Stimulated activated CD4-positive, alpha-beta T cell treated with anti-CD3 and anti-CD28 coated beads, Interleukin-1b, Interleukin-23, amount 100 ng/mL, for 4 hours (primary cell): Measurements from ENCODE around the gene MRPS11.
"Not testable (repeated sequence)": the region's sequence is repeated elsewhere in the genome, so short reads cannot be mapped to it uniquely, and the experiment has no call there.

Source experiments
- DNase-seq, 2 donors: peaks; one replicate each; pipeline ENCODE4 v3.0.0-alpha.2; 2020; ENCODE audit warnings: low read depth in 2 of 2

Gene MRPS11

DNA sequence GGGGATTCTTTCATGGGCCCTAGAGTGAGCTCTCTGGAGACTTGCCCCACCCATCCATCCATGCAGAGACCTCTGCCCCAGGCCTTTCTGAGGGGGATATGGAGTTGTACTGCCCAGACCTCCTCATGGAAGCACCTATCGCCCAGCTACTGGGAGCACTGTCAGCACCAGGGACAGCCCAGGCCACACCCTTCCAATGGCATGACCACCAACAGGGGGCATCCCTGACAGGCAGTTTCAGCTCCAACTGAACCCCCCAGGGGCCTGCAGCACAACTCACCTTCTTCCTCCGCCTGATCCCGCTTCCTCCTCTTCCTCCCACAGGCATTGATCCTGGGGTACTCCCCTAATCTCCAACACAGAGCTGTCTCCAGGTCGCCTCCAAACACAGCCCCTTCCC lies 21.8 kb downstream of the MRPS11 start:
- DNase-seq, result no peak

DNA sequence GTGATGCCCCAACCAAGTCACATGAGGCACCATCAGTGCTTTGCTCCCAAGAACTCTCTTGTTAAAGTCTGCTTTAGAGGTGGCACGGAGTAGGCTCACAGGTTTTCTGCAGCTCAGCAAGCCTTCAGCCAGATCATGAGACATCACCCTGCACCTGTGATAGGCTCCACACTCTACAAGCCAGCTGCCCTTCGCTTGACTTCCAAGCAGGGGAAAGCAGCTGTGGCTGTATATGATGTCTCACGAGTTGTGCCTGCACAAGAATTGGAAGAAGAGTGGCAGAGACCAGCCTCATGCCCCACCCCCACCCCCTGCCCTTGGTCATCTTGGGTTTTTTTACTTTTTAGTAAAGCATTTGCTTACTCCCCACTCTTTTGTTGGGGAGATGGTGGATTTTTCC lies 22.5 kb downstream of the MRPS11 start:
- no peak for DNase-seq

DNA sequence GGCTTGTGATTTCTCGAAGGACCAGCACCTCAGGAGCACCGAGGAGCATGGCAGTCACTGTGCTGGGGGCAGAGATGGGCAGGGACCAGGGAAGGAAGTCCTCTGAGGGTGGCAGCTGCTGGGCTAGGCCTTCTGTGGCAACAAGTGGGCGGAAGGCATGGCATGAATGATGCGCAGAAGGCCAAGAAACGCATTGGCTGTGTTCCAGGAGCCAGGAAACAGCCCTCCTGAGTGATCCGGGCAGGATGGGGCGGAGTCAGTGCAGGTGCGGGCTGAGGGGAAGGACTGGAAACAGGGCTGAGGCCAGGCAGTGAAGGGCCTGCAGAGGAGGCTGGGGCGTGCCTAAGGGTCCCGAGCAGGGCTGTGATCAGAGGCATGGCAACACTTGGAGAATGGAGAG lies 23.6 kb downstream of the MRPS11 start:
- DNase-seq, result no peak

DNA sequence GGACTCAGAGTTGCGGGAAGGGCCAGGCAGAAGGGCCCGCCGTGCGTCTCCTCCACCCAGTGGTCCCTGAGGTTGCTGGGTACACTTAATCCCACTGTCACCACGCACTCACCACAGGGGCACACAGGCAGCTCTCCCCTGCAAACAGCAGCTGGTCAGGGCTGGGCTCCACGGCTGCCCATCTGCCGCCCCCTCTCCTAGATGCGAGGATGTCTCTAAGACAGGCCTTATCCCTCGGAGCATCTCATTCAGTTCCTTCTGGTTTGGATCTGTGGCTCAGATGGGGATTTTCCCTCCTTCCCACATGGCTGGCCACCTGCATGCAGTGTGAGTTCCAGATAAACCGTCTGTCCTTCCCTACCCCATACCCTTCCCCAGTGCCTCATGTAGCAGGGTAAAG lies 26.3 kb downstream of the MRPS11 start:
- no peak for DNase-seq

DNA sequence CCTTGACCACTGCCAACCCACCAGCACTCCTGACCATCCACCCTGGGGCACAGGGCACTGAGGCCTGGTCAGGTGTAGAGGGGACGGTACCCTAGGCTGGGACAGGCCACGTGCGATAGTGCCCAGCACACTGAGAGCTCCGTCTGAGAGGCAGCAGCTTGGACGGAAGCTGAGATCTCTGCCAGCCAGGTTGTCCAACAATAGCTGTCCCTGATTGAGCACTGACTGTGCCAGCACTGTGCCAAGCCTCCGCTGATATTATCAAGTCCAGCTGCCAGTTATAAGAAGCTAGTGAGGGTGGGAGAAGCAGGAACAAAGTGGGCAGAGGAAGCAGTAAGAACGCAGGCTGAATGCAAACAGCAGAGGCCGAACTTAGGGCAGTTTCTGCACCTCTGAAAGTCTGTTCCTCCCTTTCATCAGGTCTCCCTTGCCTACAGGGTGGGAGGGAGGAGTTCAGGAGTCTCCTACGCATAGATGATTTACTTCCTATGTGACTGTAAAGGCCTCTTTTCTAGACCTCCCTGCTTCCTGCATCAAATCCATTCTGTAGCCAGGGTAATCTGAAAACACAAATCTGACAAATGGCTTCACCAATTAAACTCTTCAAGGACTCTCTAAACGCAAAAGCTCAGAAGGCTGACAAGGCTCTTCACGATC lies 29.7 kb downstream of the MRPS11 start:
- DNase-seq, result no peak

DNA sequence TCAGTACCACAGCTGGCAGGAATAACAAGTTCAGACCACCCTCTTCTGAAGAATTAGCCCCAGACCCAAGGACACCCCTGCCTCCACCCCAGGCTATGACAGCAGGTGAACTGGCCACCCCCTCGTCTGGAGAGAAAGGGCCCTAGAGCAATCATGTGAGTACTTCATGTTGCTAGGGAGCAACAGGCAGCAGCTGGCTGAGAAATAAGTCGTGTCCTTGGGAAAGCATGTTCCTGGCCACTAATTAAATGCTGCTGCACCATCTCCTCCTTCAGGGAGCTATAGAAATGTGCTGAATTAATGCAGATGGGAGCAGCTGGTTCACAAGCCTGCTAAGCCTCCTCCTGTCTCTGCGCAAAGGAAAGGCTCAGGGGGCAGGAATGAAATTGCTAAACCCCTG lies 31.5 kb downstream of the MRPS11 start:
- no peak for DNase-seq

DNA sequence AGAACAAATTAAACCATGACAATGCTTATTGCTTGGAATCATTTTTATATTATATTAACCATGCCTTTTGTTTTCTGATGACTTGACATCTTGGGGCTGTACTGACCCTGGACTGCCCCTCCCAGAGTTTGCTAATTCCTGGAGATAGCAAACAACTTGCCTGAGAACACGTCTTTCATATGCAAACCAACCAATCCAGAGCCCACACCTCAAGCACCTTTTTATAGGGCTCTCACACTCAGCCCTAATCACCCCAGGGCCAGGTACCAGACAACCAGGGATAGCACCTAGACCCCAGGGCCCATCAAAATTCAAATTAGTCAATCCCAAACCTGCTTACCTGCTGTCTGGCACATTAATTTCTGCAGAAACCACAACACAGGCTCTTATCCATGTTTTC lies 36.9 kb downstream of the MRPS11 start:
- no peak for DNase-seq

DNA sequence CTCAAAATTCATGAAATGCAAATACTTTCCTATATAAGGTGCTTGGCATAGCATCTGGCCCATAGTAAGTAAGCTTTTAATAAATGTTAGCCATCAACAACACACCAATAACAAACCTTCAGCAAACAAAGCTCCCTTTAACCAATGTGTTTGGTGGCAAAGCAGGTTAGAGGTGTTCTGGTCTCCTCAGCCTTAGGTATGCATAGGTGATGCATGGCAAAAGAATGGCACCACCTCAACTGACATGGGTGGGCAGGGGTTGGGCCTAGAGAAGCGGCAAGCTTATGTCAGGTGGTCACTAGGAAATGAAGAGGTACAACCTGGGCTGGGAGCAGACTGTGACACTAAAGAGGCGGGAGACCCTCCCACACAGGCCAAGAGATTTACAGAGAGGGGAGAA lies 38.2 kb downstream of the MRPS11 start:
- DNase-seq, result no peak

DNA sequence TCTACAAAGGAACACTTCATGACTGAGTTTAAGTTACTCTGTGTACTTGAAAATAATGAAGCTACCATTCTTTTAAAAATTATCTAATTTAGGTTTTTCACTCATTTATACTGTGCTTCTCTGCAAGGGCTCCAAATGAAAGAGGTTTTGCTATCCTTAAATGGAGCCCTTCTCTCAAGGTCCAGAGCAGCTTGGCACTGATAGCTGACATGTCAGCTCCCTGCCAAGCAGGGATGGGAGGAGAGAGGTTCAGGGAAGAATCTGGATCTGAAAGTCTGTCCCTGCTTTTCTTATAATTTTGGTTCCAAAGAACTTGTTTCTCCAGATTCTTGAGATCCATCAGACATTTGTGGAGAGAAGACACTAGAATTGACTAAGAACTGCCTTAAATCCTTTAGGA lies 39.1 kb downstream of the MRPS11 start:
- no peak for DNase-seq

DNA sequence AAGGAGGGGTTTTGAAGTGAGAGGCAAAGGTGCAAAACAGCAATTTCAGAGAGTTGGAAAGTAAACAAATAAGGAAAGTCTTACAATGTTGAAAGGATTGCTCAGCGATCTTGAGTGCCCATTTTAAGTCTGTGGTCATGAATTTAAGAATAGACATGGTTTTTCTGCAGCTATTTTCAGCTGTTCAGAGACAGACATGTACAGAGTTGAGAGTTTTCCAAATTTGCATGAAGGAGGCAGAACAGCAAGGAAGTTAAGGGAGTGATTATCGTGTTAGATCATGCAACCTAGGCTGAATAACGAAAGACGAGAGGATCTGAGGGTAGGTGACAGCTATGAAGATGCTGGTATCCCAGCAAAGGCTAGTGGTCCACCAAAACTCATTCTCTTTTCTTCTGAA lies 41.8 kb downstream of the MRPS11 start:
- no peak for DNase-seq

DNA sequence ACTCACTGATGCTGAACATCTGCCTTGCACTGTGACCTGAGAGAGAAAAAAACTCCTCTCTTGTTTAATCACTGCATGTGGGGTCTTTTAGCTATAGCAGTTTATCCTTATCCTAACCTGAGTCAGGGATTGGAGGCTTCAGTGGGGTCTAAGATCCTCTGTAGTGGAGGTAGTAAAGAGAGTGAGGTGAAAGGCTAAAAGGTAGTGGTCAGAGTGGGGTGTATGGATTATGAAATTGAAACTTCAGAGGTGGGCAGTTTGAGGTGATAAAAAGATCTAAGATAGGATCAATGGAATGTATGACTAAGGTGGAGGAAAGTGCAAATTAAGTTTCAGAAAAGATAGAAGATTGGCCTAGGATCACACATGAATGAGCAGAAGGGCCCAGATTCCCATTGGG lies 42.5 kb downstream of the MRPS11 start:
- DNase-seq, result no peak

DNA sequence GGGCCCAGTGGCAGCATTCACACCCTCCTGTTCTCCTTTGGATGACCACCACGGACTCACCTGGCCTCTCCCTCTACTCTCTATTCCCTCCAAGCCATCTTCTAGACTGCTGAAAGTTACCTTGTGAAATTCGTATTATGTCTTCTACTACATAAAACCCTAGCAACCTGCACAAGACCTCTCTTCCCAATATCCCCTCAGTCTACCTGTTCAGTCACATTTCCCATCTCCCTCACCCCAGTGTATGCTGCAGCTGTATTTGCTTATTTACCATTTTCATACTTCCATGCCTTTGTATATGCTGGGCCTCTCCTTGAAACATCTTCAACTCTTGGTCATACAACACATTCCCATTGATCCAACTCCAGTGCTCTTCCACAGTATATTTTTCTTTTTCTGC lies 43.7 kb downstream of the MRPS11 start:
- DNase-seq, result no peak

DNA sequence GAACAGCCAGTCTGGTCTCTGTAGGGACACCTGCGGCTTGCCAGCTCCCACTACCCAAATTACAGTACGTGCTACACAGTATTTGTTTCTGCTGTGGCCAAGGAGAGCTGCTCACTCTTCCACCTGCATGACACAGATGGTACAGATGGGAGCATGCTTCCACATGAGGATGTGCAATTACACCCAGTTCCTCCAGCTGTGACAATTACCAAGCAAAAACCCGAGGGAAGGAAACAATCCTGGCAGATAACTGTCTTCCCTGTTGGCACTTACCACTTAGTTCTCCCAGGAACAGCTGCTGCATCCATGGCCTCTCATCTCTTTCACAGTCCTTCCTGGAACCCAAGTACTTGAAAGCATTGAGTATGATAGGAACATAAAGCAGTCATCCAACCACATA lies 44.6 kb downstream of the MRPS11 start:
- no peak for DNase-seq

DNA sequence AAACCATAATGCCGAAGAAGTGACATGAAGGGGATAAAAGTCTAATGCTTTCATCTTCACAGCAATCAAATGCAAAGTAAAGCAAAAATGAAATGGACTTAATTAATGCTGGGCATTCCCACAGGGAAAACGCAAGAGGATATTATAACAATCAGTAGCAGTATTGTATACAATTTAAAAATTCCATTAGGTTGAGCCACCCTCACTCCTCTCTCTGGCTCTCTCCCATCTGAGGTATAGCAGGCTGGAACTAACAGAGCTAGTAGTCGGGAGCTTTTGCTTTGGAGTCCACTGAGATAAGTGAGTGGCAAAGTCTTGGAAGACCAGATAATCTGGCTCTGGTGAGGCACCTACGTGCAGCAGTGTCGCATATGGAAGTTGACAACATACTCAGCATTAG lies 45.1 kb downstream of the MRPS11 start:
- no peak for DNase-seq

DNA sequence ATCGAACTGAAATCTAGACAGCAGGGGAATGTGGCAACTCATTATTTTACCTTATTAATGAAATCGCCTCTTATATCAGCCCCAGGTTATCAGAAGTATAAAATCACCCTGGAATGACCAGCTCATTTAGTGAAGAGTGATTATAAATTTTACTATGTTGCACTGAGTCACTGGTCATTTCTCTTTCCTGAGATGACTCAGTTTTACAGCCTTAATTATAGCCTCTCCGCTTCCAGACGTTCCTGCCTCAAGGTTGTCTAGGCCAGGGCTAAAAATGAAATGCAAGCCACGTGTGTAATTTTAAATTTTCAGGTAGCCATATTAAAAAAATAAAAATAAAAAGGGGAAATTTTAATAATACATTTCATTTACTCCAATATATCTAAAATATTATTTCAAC lies 45.7 kb downstream of the MRPS11 start:
- no peak for DNase-seq

DNA sequence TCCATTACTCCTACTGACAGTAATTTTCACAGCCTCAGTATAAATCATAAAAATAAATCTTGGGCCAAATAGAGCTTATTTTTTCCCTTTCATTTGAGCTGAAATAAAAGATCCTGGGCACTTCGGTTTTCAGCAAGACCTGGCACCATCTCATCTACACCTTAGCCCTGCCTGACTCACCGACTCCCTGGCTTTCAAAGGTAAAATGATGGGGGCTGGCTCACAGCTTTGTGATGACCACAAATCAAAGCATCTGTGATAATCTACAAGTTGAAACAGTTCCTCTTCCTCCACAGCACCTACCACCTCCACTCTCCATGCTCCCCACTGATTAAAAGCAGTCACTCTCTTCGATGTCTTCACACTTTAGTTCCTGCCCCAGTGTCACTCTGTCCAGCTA lies 51.4 kb downstream of the MRPS11 start:
- no peak for DNase-seq

DNA sequence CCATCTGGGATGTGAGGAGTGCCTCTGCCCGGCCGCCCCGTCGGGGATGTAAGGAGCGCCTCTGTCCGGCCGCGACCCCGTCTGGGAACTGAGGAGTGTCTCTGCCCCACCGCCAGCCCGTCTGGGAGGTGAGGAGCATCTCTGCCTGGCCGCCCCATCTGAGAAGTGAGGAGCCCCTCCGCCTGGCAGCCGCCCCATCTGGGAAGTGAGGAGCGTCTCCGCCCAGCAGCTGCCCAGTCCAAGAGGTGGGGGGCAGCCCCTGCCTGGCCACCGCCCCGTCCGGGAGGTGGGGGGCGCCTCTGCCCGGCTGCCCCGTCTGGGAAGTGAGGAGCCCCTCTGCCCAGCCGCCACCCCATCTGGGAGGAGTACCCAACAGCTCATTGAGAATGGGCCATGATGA lies 56.6 kb downstream of the MRPS11 start:
- not testable (repeated sequence) for DNase-seq

DNA sequence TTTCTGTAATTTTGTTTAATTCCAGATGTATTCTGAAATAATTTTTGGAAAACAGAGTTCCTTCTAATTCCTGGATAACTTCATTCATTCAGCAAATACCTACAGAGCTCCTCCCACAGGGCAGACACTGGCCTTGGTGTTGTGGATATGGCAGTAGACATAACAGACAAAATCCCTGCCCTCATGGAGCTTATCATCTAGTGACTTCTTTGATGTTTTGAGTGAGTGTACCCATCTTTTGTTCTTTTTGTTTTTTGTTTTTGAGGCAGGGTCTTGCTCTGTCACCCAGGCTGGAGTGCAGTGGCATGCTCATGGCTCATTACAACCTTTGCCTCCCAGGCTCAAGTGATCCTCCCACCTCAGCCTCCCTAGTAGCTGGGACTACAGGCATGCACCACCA lies 57.9 kb downstream of the MRPS11 start:
- no peak for DNase-seq

DNA sequence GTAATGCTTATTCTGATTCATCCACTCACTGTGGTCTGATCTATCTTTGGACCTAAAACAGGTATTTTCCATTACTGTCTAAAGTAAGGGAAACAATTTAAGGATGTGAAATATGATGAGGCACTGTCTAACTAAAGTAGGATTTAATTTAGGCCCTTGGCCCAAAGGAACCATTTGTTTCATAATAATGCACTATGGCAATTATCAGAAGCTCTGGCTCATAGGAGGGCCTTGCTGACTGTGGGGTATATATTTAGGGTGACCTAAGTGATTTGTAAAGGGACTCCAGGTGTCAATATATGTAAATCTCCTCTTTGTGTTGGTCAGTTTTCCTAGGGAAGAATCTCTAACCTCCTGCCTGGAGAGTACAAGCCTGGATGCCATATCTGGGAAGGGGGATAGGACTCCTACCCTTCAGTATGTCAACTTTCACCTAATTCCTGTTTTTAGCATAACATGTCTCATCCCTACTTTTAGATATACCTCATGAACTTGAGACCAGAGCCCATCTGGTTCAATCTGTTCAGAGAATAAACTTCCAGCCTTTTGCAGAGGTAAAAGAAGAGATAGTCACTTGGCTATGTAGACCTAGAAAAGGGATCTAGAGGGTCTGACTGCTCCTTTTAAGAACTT lies 58.9 kb downstream of the MRPS11 start:
- DNase-seq, result no peak

DNA sequence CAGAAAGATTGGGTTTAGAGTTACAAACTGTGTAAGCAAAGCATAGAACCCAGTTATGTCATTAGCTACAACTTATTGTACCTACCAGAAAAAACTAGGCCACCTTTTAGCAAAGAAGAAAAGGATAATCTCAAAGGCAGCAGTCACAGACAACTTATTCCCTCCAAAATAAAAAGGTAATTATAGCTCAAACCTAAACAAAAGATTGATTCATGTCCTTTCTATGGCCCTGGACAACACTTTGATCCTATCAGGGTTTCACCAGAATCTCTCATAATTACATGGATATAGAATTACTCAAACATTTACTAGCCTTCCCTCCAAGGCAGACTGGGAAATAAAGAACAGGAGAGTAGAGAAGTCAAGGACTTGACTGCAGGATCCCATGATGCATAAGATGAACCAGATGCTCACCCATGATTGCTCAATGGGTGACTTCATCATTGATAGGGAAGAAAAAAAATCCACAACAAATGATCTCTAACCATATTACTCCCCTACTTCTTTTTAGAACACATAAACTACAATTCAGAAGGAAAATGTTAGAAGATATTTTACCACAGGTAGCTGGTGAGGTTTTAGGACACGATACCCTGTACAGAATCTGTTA lies 61.6 kb downstream of the MRPS11 start:
- no peak for DNase-seq
